Measurements from ENCODE around the gene EFNA1. TPM values are rescaled to one million over a fixed set of nuclear protein-coding genes. Genes with fewer than 3 reads are reported as not detected.

EFNA1 gene
- total RNA-seq, 1 donor from 2014 or later, result 0.34 TPM

GRCh38 chr1:155121249-155121648 is 6.4 kb upstream of the EFNA1 start:
- no peak overlapping the region for H3K4me3 Mint-ChIP-seq
- H3K79me2 ChIP-seq (ENCODE audit: low read depth), result no peaks in the 10 kb centered on the region
- peaks cover 77% of the 10 kb centered on the region for H3K27me3 ChIP-seq
- TF ChIP-seq EZH2 (IDR thresholded peaks at IDR 0.05) (no peak), EZH2phosphoT487 (IDR thresholded peaks at IDR 0.05) (no peak), CTCF (IDR thresholded peaks at IDR 0.05) (no peak)
- peak overlapping the region; percentile 8 for H3K27ac Mint-ChIP-seq
- no peak overlapping the region for H3K4me2 ChIP-seq
- no peaks in the 10 kb centered on the region for H3K9me3 Mint-ChIP-seq
- peaks cover 18% of the 10 kb centered on the region for H3K4me1 ChIP-seq
- H2AFZ ChIP-seq (replicated peaks), result no peak overlapping the region
- no peaks in the 10 kb centered on the region for H3K36me3 ChIP-seq
- no peak for DNase-seq (ENCODE audit: low spot score)
- peaks cover 7% of the 10 kb centered on the region for H4K20me1 ChIP-seq (ENCODE audit: low read depth)
- peaks cover 18% of the 10 kb centered on the region for H3F3A ChIP-seq (ENCODE audit: low read depth)
- no peaks in the 10 kb centered on the region for H3K9me3 ChIP-seq (ENCODE audit: low read depth)
- H3K4me1 Mint-ChIP-seq, result peaks cover 8% of the 10 kb centered on the region
- no peaks in the 10 kb centered on the region for H3K36me3 Mint-ChIP-seq
- H3K4me3 ChIP-seq, result no peak overlapping the region
- no peak overlapping the region for H3K9ac ChIP-seq
- H3K27ac ChIP-seq, result no peak overlapping the region
- H3K27me3 Mint-ChIP-seq (ENCODE audit: insufficient read depth, low read depth), result peaks cover 34% of the 10 kb centered on the region

- no peaks in the 10 kb centered on the region for H3K36me3 Mint-ChIP-seq
- Histone ChIP-seq H3K27me3 (peaks cover 83% of the 10 kb centered on the region), H3K9me3 (ENCODE audit: low read depth) (no peaks in the 10 kb centered on the region), H3F3A (ENCODE audit: low read depth) (peaks cover 28% of the 10 kb centered on the region), H3K79me2 (ENCODE audit: low read depth) (no peaks in the 10 kb centered on the region), H2AFZ (replicated peaks) (no peak overlapping the region), H3K4me1 (peaks cover 27% of the 10 kb centered on the region), H4K20me1 (ENCODE audit: low read depth) (peaks cover 7% of the 10 kb centered on the region), H3K4me3 (no peak overlapping the region), H3K27ac (no peak overlapping the region), H3K9ac (no peak overlapping the region), H3K4me2 (no peak overlapping the region), H3K36me3 (no peaks in the 10 kb centered on the region)
- TF ChIP-seq EZH2phosphoT487 (IDR thresholded peaks at IDR 0.05), result no peak
- TF ChIP-seq EZH2 (IDR thresholded peaks at IDR 0.05), result no peak
- no peak for TF ChIP-seq CTCF (IDR thresholded peaks at IDR 0.05)
- H3K27ac Mint-ChIP-seq, result no peak overlapping the region
- H3K4me3 Mint-ChIP-seq, result no peak overlapping the region
- peaks cover 14% of the 10 kb centered on the region for H3K4me1 Mint-ChIP-seq
- H3K27me3 Mint-ChIP-seq (ENCODE audit: insufficient read depth, low read depth), result peaks cover 42% of the 10 kb centered on the region
- no peaks in the 10 kb centered on the region for H3K9me3 Mint-ChIP-seq
- DNase-seq (ENCODE audit: low spot score), result no peak
Measured at GRCh38 chr1:155122308-155122707, 5.4 kb upstream of the EFNA1 start.

GRCh38 chr1:155123801-155124200 is 3.9 kb upstream of the EFNA1 start:
- Mint-ChIP-seq H3K27ac (no peak overlapping the region), H3K9me3 (no peaks in the 10 kb centered on the region), H3K4me3 (no peak overlapping the region), H3K36me3 (no peaks in the 10 kb centered on the region), H3K27me3 (ENCODE audit: insufficient read depth, low read depth) (peaks cover 53% of the 10 kb centered on the region), H3K4me1 (peaks cover 26% of the 10 kb centered on the region)
- Histone ChIP-seq H3F3A (ENCODE audit: low read depth) (peaks cover 38% of the 10 kb centered on the region), H3K79me2 (ENCODE audit: low read depth) (no peaks in the 10 kb centered on the region), H3K4me2 (no peak overlapping the region), H3K4me3 (no peak overlapping the region), H3K9ac (no peak overlapping the region), H3K9me3 (ENCODE audit: low read depth) (no peaks in the 10 kb centered on the region), H3K27ac (no peak overlapping the region), H4K20me1 (ENCODE audit: low read depth) (peaks cover 13% of the 10 kb centered on the region), H3K4me1 (peaks cover 42% of the 10 kb centered on the region), H2AFZ (replicated peaks) (no peak overlapping the region), H3K27me3 (peaks cover 95% of the 10 kb centered on the region), H3K36me3 (no peaks in the 10 kb centered on the region)
- DNase-seq (ENCODE audit: low spot score), result no peak
- TF ChIP-seq CTCF (IDR thresholded peaks at IDR 0.05) (no peak), EZH2 (IDR thresholded peaks at IDR 0.05) (no peak), EZH2phosphoT487 (IDR thresholded peaks at IDR 0.05) (no peak)

All from neural progenitor cell (in vitro differentiated cells).